ENCODE data around the gene FAM161B. TPM values are rescaled to one million over a fixed set of nuclear protein-coding genes. Genes with fewer than 3 reads are reported as not detected.
A peak's percentile ranks its signal among the peaks of the same experiment; 100 is the strongest.

The FAM161B gene
- total and polyA plus RNA-seq, 2 of the 13 experiments (the other 11 are each of a cell fraction or from before 2014, with no cell fraction given) = 1.6 to 2.0 TPM

- TF ChIP-seq MYC (CRISPR knock-in tag; IDR thresholded peaks at IDR 0.05; ENCODE audit: borderline replicate concordance) (peak; percentile 58; the same call in 1 of the 2 replicates), ZNF556 (CRISPR knock-in tag; IDR thresholded peaks at IDR 0.05; ENCODE audit: borderline replicate concordance) (no peak), ZNF709 (CRISPR knock-in tag; IDR thresholded peaks at IDR 0.05) (no peak), ELF3 (CRISPR knock-in tag; IDR thresholded peaks at IDR 0.05) (peak; percentile 49; the same call in 1 of the 2 replicates), ZBTB3 (CRISPR knock-in tag; IDR thresholded peaks at IDR 0.05; ENCODE audit: borderline replicate concordance, low read depth) (no peak), ZNF615 (CRISPR knock-in tag; IDR thresholded peaks at IDR 0.05; ENCODE audit: borderline replicate concordance) (no peak), NFE2 (CRISPR knock-in tag; IDR thresholded peaks at IDR 0.05) (0 out of 2 replicates have a peak, but pooled peaks have one; percentile 28), YEATS4 (CRISPR knock-in tag; IDR thresholded peaks at IDR 0.05; ENCODE audit: borderline replicate concordance) (0 out of 2 replicates have a peak, but pooled peaks have one; percentile 8), THRA (CRISPR knock-in tag; IDR thresholded peaks at IDR 0.05; ENCODE audit: borderline replicate concordance) (peak; percentile 44; the same call in 1 of the 2 replicates), EP300 (IDR thresholded peaks at IDR 0.05; ENCODE audit: low read depth in 2 of 2, low read length in 2 of 2) (peak in 1 of 2 experiments; percentile 15; a peak in 1 of 4 replicates), EP300 (CRISPR knock-in tag; IDR thresholded peaks at IDR 0.05; ENCODE audit: borderline replicate concordance) (0 out of 2 replicates have a peak, but pooled peaks have one; percentile 26), HDAC2 (CRISPR knock-in tag; IDR thresholded peaks at IDR 0.05) (peak; percentile 68), FOXA3 (CRISPR knock-in tag; IDR thresholded peaks at IDR 0.05) (peak; percentile 44), JDP2 (CRISPR knock-in tag; IDR thresholded peaks at IDR 0.05; ENCODE audit: borderline replicate concordance) (no peak)
Measured at GRCh38 chr14:73995977-73996378, 46.1 kb upstream of the FAM161B start (continued).

Data from HepG2 (cell line).